DMS79 (cell line): ENCODE data around the gene SLC12A2.

Source experiments
- DNase-seq: peaks from one replicate; lab custom pipeline; 2025; lab: John Stamatoyannopoulos, UW

SLC12A2 gene

GRCh38 chr5:128097781-128098180 is 14.2 kb downstream of the SLC12A2 start:
- no peak for DNase-seq

DNA sequence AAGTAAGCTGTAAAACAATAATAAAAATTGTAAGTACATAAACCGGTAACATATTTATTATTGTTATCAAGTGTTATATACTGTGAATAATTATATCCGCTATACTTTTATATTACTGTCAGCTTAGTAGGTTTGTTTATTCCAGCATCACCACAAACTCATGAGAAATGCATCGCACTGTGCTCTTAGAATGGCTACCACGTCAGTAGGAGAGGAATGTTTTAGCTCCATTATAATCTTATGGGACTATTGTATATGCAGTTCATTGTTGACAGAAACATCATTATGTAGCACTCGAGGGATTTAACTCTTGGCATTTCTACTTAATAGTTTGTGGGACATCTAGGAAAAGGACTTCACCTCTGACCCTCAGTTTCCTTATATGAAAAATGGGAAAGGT is 16.4 kb downstream of the SLC12A2 start:
- DNase-seq: no peak

GRCh38 chr5:128100860-128101557 is 17.4 kb downstream of the SLC12A2 start:
- no peak for DNase-seq

- no peak for DNase-seq
These were observed 18.1 kb downstream of the SLC12A2 start for GRCh38 chr5:128101676-128102075.

DNA sequence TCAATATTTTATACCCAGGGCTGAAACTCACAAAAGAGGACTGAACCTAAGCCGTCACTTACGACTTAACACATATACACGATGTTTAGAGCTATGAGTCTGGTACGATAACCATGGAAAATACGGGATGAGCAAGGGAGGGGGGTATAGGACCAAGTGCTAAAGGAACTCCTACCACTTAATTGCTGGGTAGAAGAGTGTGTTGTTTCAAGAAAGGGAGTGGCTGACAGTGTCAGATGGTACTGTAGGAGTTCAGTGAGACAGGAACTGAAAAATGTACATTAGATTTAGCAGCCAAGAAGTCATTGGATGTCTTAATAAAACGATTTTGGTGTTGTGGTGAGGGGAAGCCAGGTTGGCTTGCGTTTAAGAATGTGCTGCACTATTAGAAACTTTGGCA is 21.6 kb downstream of the SLC12A2 start:
- DNase-seq: no peak

DNA sequence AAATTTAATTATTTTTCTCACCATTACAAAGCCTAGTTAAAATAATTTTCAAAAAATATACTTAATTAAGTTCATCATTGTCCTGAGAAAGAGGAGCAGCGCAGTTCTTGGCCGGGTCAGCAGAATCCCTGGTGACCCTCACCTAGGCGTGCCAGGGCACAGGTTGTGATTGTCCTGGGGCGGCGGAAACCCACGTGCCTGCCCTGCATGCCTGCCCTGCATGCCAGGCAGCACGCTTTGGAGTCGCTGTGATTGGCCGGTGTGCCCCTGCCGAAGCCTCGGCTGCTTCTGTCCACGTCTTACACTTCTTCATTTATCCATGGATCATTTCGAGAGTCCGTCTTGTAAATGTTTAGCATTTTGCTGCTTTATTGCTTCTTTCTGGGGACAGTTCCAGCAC is 25.6 kb downstream of the SLC12A2 start:
- no peak for DNase-seq

- no peak for DNase-seq
These were observed 26.2 kb downstream of the SLC12A2 start for GRCh38 chr5:128109766-128110165.

- no peak for DNase-seq
These were observed 28.4 kb downstream of the SLC12A2 start for GRCh38 chr5:128111818-128112448.

DNA sequence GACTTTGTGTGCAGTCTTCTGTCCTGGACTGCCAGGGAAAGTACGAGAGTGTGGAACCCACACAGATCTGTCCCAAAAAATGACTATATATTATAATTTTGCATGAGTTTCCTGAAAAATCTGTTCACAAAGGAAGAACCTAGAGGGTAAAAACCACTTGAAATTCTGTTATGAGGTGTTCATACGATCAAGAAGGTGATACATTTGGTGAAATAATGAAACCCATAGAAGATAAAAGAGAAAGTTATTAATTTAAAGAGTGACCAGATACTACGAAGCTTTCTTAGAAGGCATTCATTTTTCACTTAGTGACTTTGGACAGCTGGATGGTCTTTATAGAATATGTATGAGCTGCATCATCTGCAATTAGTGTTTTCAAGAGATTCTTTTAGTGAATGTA is 32.9 kb downstream of the SLC12A2 start:
- no peak for DNase-seq

DNA sequence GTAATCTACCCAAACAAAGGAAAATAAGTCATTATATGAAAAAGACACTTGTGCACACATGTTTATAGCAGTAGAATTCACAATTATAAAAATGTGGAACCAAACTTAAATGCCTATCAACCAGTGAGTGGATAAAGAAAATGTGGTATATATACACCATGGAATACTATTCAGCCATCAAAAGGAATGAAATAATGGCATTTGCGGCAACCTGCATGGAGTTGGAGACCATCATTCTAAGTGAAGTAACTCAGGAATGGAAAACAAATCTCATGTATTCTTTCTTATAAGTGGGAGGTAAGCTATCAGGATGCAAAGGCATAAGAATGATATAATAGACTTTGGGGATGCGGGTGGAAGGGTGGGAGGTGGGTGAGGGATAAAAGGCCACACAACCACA is 34.6 kb downstream of the SLC12A2 start:
- DNase-seq: no peak

DNA sequence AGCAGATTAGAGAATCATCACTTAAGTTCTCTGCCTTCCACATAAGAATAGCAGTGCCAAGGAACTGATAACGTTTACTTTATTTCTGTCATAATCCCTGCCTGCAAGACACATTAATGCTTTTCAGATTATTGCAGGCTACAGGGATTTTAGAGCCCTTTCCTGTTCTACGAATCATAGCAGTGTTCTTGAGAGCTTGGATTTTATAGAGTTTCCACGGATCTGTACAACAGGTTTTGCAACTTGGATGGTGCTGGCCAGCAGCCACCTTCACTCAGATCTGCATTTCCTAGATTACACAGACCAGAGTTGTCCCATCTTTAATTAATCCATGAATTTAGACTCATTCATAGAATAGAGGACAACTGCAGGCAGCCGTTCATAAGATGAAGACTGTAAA is 38.1 kb downstream of the SLC12A2 start:
- DNase-seq: no peak

GRCh38 chr5:128123936-128124335 is 40.4 kb downstream of the SLC12A2 start:
- no peak for DNase-seq

GRCh38 chr5:128126241-128126640 is 42.7 kb downstream of the SLC12A2 start:
- no peak for DNase-seq

DNA sequence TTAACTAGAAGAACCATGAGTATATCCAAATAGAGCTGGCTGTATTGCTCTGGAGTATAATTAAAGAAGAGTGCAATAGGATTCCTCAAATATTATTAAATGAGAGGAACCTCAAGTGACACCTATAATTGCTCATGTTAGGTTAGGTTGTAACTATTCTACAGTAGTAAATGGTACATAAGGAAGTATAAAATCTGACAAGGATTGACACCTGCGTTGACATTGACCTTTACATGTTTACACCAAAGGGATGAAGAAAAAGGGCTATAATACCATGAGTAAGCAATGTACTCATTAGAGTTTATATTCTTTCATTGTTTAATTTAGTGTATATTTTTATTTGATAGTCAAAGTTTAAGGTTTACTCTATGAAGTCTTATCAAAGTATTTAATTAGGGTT is 48.9 kb downstream of the SLC12A2 start:
- DNase-seq: no peak

- no peak for DNase-seq
These were observed 51.7 kb downstream of the SLC12A2 start for GRCh38 chr5:128135286-128135685.

GRCh38 chr5:128143911-128144310 is 60.3 kb downstream of the SLC12A2 start:
- no peak for DNase-seq

- DNase-seq: no peak
These were observed 60.9 kb downstream of the SLC12A2 start for GRCh38 chr5:128144491-128144890.

DNA sequence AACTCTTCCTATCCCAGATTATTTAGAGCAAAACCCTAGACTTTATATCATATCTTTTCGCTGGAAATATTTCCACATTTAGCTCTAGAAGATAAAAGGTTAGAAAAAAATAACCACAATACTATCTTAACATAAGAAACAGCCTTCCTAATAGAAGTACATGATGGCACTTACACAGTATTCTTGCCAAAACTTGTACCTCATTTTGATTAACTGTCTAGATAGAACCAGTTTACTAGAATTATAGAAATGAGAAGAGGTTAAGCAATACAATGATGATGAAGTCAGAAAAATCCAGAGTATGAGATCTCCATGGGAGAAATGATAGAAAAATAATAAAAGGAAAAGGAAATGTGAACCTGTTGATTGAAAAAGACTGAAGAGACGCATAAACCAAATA is 63.1 kb downstream of the SLC12A2 start:
- DNase-seq: no peak

DNA sequence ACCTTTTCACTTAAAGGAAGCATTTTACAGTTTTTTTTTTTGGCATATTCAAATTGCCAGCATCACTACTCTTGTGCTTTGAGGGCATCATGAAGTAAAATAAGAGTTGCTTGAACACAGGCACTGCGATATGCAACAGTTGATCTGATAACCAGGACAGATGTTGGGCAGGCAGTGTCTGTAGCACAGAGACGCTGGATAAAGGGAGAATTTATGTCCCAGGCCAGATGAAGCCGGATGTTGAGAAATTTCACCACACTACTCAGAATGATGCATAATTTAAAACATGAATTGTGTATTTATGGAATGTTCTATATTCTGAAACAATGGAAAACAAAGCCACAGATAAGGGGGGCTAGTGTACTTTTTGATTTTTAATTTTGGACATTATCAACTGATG is 71.4 kb downstream of the SLC12A2 start:
- DNase-seq: no peak

DNA sequence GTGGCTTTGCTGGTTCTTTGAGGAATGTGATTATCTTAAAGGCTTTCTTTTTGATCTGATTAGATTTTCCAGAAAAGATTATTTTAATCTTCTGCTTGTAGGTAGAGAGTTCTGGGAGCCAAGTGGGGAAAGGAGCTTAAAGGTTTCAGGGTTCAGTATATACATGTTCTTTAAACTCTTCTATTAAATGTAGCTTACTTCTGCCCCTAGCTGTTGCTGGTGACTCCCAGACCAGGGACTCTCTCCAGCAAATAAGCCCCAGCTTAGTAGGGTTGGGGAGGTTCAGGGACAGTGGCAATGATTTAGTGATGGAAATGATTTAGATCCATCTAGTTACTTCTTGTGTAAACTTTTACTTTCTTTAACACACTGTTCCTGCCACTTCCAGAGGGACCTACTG is 72.2 kb downstream of the SLC12A2 start:
- no peak for DNase-seq

DNA sequence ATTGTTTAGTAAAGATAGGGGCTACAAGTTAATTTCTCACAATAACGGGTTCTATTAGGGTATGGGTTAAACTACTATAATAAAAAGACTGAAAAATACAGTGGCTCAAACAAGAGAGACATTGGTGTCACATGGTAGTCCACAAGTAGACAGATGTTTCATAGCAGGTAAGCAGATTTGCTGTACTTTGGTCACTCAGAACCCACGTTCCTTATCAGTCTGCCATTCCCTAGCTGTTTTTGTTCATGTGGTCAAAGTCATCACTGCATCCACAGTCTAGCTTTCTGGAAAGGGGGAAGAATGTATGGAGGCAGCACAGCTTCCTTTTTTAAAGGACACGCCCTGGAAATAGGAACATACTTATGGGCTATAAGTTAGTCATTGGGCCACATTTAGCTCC is 73.0 kb downstream of the SLC12A2 start:
- no peak for DNase-seq

DNA sequence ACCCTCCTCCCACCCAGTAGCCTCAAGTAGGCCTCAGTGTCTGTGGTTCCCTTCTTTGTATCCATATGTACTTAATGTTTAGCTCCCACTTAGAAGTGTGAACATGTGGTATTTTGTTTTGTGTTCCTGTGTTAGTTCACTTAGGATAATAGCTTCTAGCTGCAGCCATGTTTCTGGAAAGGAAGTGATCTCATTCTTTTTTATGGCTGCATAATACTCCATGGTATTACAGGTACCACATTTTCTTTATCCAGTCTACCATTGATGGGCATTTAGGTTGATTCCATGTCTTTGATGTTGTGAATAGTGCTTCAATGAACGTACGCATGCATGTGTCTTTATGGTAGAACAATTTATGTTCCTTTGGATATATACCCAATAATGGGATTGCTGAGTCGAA is 74.8 kb downstream of the SLC12A2 start:
- DNase-seq: no peak

GRCh38 chr5:128163991-128164390 is 80.4 kb downstream of the SLC12A2 start:
- DNase-seq: no peak

GRCh38 chr5:128169401-128170017 is 85.9 kb downstream of the SLC12A2 start:
- no peak for DNase-seq
